ENCODE results near the gene TFRC. TPM values are rescaled to one million over a fixed set of nuclear protein-coding genes. Genes with fewer than 3 reads are reported as not detected.
A peak's percentile ranks its signal among the peaks of the same experiment; 100 is the strongest.

TFRC gene
- total and polyA plus RNA-seq, 2 experiments from 2014 or later, result 35.5 to 187 TPM

DNA sequence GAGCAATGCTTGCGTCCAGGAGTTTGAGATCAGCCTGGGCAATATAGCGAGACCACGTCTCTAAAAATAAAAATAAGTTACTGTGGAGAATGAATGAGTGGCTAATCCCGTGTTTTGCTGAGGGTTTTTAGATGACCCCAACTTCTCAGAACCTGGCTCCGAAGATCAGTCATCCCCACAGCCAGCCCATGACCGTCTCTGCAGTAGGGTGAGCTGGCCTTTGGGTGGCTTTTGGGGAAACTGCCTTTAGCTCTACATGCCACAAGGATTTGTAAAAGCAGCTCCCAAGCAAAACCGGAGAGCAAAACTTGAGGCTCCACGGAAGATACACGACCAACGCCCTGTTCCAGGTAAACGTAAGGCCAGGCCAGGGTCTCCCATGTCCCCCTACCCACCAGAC, 39.2 kb upstream of the TFRC start:
- no peaks in the 10 kb centered on the region for H3K79me2 ChIP-seq (replicated peaks; ENCODE audit: insufficient read depth)
- Mint-ChIP-seq H3K27me3 (ENCODE audit: insufficient read depth, low read depth, poor library complexity) (no peaks in the 10 kb centered on the region), H3K4me3 (no peak overlapping the region), H3K4me1 (peaks cover 5% of the 10 kb centered on the region), H3K36me3 (ENCODE audit: low read depth) (no peaks in the 10 kb centered on the region), H3K9me3 (no peaks in the 10 kb centered on the region), H3K27ac (no peak overlapping the region)
- H3F3A ChIP-seq (replicated peaks; ENCODE audit: low read depth), result no peaks in the 10 kb centered on the region
- H3K4me3 ChIP-seq, result no peak overlapping the region
- H3K27ac ChIP-seq (ENCODE audit: low read depth), result no peak overlapping the region
- TF ChIP-seq POLR2AphosphoS5 (IDR thresholded peaks at IDR 0.05; ENCODE audit: low read depth), result no peak
- TF ChIP-seq EZH2 (IDR thresholded peaks at IDR 0.05; ENCODE audit: low read depth, unreplicated experiment), result no peak
- TF ChIP-seq, protein P1, sequence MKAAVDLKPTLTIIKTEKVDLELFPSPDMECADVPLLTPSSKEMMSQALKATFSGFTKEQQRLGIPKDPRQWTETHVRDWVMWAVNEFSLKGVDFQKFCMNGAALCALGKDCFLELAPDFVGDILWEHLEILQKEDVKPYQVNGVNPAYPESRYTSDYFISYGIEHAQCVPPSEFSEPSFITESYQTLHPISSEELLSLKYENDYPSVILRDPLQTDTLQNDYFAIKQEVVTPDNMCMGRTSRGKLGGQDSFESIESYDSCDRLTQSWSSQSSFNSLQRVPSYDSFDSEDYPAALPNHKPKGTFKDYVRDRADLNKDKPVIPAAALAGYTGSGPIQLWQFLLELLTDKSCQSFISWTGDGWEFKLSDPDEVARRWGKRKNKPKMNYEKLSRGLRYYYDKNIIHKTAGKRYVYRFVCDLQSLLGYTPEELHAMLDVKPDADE (IDR thresholded peaks at IDR 0.05), result no peak
- no peak for TF ChIP-seq STAT1 (IDR thresholded peaks at IDR 0.05; ENCODE audit: unreplicated experiment)
- TF ChIP-seq ZNF114 (CRISPR knock-in tag; IDR thresholded peaks at IDR 0.05), result no peak
- TF ChIP-seq CREB1 (CRISPR knock-in tag; IDR thresholded peaks at IDR 0.05; ENCODE audit: low read depth), result no peak
- H3K4me1 ChIP-seq (ENCODE audit: insufficient read depth), result peaks cover 3% of the 10 kb centered on the region; the same call in 1 of the 2 replicates
- H3K9me2 ChIP-seq (ENCODE audit: insufficient read depth), result no peaks in the 10 kb centered on the region
- H4K20me1 ChIP-seq (replicated peaks; ENCODE audit: insufficient read depth), result no peaks in the 10 kb centered on the region
- no peaks in the 10 kb centered on the region for H3K27me3 ChIP-seq (ENCODE audit: insufficient read depth)
- ATAC-seq (no peak), DNase-seq (ENCODE audit: low spot score) (no peak)
- no peak overlapping the region for H3K4me2 ChIP-seq
- H3K36me3 ChIP-seq (ENCODE audit: insufficient read depth), result no peaks in the 10 kb centered on the region
- H2AFZ ChIP-seq, result no peak overlapping the region

DNA sequence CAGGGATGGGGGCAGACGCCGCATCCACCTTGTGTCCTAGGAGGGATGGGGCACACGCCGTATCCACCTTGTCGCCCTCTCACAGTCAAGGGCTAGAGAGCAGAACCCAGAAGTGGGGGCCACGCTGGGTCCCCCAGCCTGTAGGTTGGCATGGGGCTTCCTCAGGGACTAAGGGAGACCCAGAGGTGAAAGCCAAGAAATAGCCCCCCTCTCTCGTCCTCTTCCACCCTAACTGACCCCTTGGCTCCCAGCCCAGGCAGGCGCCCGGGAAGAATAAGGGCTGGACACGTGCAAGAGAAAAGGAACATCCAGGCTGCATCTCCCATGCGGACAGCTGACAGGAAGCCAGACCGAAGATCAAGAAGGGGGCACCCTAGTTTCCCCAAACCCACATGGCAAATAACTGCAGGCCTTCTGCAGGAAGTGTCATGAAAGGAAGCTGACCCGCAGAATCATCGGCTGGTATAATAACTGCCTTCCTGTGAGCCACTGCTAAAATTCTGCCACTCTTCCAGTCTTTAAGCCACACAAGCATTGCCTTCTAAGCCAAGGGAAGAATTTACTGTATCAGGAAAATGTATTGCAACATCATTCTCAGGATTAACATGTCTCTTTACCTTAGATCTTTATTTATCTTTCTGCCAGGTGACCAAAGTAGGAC, 38.5 kb upstream of the TFRC start:
- no peaks in the 10 kb centered on the region for H4K20me1 ChIP-seq (replicated peaks; ENCODE audit: insufficient read depth)
- no peaks in the 10 kb centered on the region for H3F3A ChIP-seq (replicated peaks; ENCODE audit: low read depth)
- no peaks in the 10 kb centered on the region for H3K36me3 ChIP-seq (ENCODE audit: insufficient read depth)
- DNase-seq (ENCODE audit: low spot score) (no peak), ATAC-seq (no peak)
- no peak overlapping the region for H3K4me3 ChIP-seq
- peak overlapping the region; percentile 32; the same call in 1 of the 2 replicates for H2AFZ ChIP-seq
- peaks cover 3% of the 10 kb centered on the region; the same call in 1 of the 2 replicates for H3K4me1 ChIP-seq (ENCODE audit: insufficient read depth)
- no peaks in the 10 kb centered on the region for H3K27me3 ChIP-seq (ENCODE audit: insufficient read depth)
- no peak overlapping the region for H3K27ac Mint-ChIP-seq
- no peaks in the 10 kb centered on the region for H3K27me3 Mint-ChIP-seq (ENCODE audit: insufficient read depth, low read depth, poor library complexity)
- H3K79me2 ChIP-seq (replicated peaks; ENCODE audit: insufficient read depth), result no peaks in the 10 kb centered on the region
- no peaks in the 10 kb centered on the region for H3K36me3 Mint-ChIP-seq (ENCODE audit: low read depth)
- no peak overlapping the region for H3K27ac ChIP-seq (ENCODE audit: low read depth)
- no peaks in the 10 kb centered on the region for H3K9me3 Mint-ChIP-seq
- peaks cover 5% of the 10 kb centered on the region for H3K4me1 Mint-ChIP-seq
- H3K4me2 ChIP-seq, result no peak overlapping the region
- H3K9me2 ChIP-seq (ENCODE audit: insufficient read depth), result no peaks in the 10 kb centered on the region
- H3K4me3 Mint-ChIP-seq, result no peak overlapping the region
- TF ChIP-seq JUNB (IDR thresholded peaks at IDR 0.05; ENCODE audit: unreplicated experiment) (no peak), CREB1 (CRISPR knock-in tag; IDR thresholded peaks at IDR 0.05; ENCODE audit: low read depth) (no peak), ZNF114 (CRISPR knock-in tag; IDR thresholded peaks at IDR 0.05) (no peak), POLR2AphosphoS5 (IDR thresholded peaks at IDR 0.05; ENCODE audit: low read depth) (no peak), ZNF331 (CRISPR knock-in tag; IDR thresholded peaks at IDR 0.05; ENCODE audit: low read depth) (no peak), EZH2phosphoT487 (IDR thresholded peaks at IDR 0.05; ENCODE audit: unreplicated experiment) (no peak)
- TF ChIP-seq, protein P2, sequence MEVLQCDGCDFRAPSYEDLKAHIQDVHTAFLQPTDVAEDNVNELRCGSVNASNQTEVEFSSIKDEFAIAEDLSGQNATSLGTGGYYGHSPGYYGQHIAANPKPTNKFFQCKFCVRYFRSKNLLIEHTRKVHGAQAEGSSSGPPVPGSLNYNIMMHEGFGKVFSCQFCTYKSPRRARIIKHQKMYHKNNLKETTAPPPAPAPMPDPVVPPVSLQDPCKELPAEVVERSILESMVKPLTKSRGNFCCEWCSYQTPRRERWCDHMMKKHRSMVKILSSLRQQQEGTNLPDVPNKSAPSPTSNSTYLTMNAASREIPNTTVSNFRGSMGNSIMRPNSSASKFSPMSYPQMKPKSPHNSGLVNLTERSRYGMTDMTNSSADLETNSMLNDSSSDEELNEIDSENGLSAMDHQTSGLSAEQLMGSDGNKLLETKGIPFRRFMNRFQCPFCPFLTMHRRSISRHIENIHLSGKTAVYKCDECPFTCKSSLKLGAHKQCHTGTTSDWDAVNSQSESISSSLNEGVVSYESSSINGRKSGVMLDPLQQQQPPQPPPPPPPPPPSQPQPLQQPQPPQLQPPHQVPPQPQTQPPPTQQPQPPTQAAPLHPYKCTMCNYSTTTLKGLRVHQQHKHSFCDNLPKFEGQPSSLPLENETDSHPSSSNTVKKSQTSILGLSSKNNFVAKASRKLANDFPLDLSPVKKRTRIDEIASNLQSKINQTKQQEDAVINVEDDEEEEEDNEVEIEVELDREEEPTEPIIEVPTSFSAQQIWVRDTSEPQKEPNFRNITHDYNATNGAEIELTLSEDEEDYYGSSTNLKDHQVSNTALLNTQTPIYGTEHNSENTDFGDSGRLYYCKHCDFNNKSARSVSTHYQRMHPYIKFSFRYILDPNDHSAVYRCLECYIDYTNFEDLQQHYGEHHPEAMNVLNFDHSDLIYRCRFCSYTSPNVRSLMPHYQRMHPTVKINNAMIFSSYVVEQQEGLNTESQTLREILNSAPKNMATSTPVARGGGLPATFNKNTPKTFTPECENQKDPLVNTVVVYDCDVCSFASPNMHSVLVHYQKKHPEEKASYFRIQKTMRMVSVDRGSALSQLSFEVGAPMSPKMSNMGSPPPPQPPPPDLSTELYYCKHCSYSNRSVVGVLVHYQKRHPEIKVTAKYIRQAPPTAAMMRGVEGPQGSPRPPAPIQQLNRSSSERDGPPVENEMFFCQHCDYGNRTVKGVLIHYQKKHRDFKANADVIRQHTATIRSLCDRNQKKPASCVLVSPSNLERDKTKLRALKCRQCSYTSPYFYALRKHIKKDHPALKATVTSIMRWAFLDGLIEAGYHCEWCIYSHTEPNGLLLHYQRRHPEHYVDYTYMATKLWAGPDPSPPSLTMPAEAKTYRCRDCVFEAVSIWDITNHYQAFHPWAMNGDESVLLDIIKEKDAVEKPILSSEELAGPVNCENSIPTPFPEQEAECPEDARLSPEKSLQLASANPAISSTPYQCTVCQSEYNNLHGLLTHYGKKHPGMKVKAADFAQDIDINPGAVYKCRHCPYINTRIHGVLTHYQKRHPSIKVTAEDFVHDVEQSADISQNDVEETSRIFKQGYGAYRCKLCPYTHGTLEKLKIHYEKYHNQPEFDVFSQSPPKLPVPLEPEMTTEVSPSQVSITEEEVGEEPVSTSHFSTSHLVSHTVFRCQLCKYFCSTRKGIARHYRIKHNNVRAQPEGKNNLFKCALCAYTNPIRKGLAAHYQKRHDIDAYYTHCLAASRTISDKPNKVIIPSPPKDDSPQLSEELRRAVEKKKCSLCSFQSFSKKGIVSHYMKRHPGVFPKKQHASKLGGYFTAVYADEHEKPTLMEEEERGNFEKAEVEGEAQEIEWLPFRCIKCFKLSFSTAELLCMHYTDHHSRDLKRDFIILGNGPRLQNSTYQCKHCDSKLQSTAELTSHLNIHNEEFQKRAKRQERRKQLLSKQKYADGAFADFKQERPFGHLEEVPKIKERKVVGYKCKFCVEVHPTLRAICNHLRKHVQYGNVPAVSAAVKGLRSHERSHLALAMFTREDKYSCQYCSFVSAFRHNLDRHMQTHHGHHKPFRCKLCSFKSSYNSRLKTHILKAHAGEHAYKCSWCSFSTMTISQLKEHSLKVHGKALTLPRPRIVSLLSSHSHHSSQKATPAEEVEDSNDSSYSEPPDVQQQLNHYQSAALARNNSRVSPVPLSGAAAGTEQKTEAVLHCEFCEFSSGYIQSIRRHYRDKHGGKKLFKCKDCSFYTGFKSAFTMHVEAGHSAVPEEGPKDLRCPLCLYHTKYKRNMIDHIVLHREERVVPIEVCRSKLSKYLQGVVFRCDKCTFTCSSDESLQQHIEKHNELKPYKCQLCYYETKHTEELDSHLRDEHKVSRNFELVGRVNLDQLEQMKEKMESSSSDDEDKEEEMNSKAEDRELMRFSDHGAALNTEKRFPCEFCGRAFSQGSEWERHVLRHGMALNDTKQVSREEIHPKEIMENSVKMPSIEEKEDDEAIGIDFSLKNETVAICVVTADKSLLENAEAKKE (CRISPR knock-in tag; IDR thresholded peaks at IDR 0.05), result no peak
- TF ChIP-seq, protein P1 (IDR thresholded peaks at IDR 0.05), result no peak
- TF ChIP-seq, protein P3, sequence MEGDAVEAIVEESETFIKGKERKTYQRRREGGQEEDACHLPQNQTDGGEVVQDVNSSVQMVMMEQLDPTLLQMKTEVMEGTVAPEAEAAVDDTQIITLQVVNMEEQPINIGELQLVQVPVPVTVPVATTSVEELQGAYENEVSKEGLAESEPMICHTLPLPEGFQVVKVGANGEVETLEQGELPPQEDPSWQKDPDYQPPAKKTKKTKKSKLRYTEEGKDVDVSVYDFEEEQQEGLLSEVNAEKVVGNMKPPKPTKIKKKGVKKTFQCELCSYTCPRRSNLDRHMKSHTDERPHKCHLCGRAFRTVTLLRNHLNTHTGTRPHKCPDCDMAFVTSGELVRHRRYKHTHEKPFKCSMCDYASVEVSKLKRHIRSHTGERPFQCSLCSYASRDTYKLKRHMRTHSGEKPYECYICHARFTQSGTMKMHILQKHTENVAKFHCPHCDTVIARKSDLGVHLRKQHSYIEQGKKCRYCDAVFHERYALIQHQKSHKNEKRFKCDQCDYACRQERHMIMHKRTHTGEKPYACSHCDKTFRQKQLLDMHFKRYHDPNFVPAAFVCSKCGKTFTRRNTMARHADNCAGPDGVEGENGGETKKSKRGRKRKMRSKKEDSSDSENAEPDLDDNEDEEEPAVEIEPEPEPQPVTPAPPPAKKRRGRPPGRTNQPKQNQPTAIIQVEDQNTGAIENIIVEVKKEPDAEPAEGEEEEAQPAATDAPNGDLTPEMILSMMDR (conservative IDR thresholded peaks at IDR 0.05; ENCODE audit: low read depth in 2 of 2), result no peak
